Measurements from ENCODE around the gene NETO2.
A peak's percentile ranks its signal among the peaks of the same experiment; 100 is the strongest.
"Not testable (repeated sequence)": the region's sequence is repeated elsewhere in the genome, so short reads cannot be mapped to it uniquely, and the experiment has no call there.

The NETO2 gene

GRCh38 chr16:47150067-47150466, 6.3 kb upstream of the NETO2 start:
- Histone ChIP-seq H3K36me3 (ENCODE audit: insufficient read depth, low read length) (no peaks in the 10 kb centered on the region), H3K9ac (ENCODE audit: low read length) (no peak overlapping the region), H3K9me3 (ENCODE audit: low read length) (no peaks in the 10 kb centered on the region)

GRCh38 chr16:47144559-47144877, 773 bp upstream of the NETO2 start:
- H3K27ac ChIP-seq (ENCODE audit: low read depth, low read length), result no peak overlapping the region
- H3K9ac ChIP-seq (ENCODE audit: low read length), result no peak overlapping the region
- peaks cover 5% of the 10 kb centered on the region for H3K4me1 ChIP-seq (ENCODE audit: insufficient read depth, low read length)
- H3K27me3 ChIP-seq (ENCODE audit: control insufficient read depth in 1 of 2, insufficient read depth in 2 of 2, low read length in 2 of 2), result peaks cover 16 to 20% of the 10 kb centered on the region in 2 donors
- H3K36me3 ChIP-seq (ENCODE audit: insufficient read depth, low read length), result no peaks in the 10 kb centered on the region
- no peak overlapping the region for H3K4me3 ChIP-seq (ENCODE audit: low read depth in 1 of 2, low read length in 2 of 2)
- no peaks in the 10 kb centered on the region for H3K9me3 ChIP-seq (ENCODE audit: low read length)

More at GRCh38 chr16:47150067-47150466, 6.3 kb upstream of the NETO2 start:
- no peak overlapping the region for H3K4me3 ChIP-seq (ENCODE audit: low read depth in 1 of 2, low read length in 2 of 2)
- no peaks in the 10 kb centered on the region for H3K4me1 ChIP-seq (ENCODE audit: insufficient read depth, low read length)
- H3K27ac ChIP-seq (ENCODE audit: low read depth, low read length), result no peak overlapping the region
- peaks cover 0 to 1% of the 10 kb centered on the region in 2 donors for H3K27me3 ChIP-seq (ENCODE audit: control insufficient read depth in 1 of 2, insufficient read depth in 2 of 2, low read length in 2 of 2)

DNA sequence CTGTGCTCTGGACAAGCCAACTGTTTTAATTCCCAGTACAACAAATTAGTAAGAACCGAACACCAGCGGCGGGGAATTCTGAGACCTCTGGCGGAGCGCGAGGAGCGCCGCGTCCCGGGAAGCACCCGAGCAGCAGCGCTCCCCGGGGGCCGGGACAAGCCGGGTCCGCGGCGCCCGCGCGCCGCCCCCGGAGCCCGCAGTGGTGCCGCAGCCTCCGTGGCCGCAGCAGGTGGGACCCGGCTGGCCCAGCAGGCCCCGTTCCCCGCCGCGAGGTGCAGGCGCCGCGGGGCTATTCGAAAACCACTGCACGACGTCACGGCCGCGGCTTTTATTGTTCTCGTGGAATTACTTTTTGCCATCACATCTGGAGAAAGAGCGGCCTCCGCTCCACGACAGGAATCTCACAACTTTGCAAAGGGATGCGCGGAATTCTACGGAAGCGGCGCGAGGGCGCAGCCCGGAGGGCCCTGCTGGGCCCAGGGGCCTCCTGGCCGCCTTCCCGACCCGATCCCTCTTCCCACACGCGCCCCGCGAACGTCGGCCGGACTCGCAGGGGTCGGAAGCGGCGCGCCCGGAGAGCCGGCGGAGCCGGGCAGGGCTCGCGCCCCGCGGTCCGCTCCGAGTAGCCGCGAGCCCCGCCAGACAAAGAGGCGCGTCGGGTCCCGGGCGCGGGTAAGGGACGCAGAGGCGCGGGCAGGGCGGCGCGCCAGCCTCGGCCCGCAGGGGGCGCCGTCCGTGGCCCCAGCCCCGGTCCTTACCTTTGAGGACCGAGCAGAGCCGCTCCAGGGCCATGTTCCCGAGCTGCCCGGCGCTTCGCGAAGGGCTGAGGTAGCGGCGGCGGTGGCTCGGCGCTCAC, 696 bp downstream of the NETO2 start:
- H3K36me3 ChIP-seq (ENCODE audit: insufficient read depth, low read length), result no peaks in the 10 kb centered on the region
- no peak overlapping the region for H3K9ac ChIP-seq (ENCODE audit: low read length)
- H3K4me1 ChIP-seq (ENCODE audit: insufficient read depth, low read length), result peaks cover 5% of the 10 kb centered on the region
- no peak overlapping the region for H3K27ac ChIP-seq (ENCODE audit: low read depth, low read length)
- peak overlapping the region in 1 of 2 donors; percentile 50 for H3K4me3 ChIP-seq (ENCODE audit: low read depth in 1 of 2, low read length in 2 of 2)
- peaks cover 16 to 20% of the 10 kb centered on the region in 2 donors for H3K27me3 ChIP-seq (ENCODE audit: control insufficient read depth in 1 of 2, insufficient read depth in 2 of 2, low read length in 2 of 2)
- H3K9me3 ChIP-seq (ENCODE audit: low read length), result no peaks in the 10 kb centered on the region

DNA sequence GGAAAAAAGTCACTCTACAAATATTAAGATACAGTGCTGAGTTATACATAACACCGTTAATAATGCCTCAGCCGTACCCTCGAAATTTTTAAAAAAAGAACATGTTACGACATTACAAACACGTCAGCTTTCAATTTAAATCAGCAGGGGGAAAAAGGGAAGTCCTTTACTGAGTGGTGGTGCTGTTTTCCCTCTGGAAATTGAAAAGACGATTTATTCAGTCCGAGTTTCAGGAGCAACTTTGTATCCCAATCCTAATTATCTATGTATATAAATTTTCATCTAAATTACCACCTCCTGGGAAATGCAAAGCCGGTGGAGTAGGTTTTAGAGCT, 1.3 kb downstream of the NETO2 start:
- Histone ChIP-seq H3K27me3 (ENCODE audit: control insufficient read depth in 1 of 2, insufficient read depth in 2 of 2, low read length in 2 of 2) (peaks cover 16 to 20% of the 10 kb centered on the region in 2 donors), H3K4me1 (ENCODE audit: insufficient read depth, low read length) (peaks cover 5% of the 10 kb centered on the region), H3K9me3 (ENCODE audit: low read length) (no peaks in the 10 kb centered on the region), H3K4me3 (ENCODE audit: low read depth in 1 of 2, low read length in 2 of 2) (peak overlapping the region in 1 of 2 donors; percentile 50), H3K9ac (ENCODE audit: low read length) (no peak overlapping the region), H3K27ac (ENCODE audit: low read depth, low read length) (no peak overlapping the region), H3K36me3 (ENCODE audit: insufficient read depth, low read length) (no peaks in the 10 kb centered on the region)

DNA sequence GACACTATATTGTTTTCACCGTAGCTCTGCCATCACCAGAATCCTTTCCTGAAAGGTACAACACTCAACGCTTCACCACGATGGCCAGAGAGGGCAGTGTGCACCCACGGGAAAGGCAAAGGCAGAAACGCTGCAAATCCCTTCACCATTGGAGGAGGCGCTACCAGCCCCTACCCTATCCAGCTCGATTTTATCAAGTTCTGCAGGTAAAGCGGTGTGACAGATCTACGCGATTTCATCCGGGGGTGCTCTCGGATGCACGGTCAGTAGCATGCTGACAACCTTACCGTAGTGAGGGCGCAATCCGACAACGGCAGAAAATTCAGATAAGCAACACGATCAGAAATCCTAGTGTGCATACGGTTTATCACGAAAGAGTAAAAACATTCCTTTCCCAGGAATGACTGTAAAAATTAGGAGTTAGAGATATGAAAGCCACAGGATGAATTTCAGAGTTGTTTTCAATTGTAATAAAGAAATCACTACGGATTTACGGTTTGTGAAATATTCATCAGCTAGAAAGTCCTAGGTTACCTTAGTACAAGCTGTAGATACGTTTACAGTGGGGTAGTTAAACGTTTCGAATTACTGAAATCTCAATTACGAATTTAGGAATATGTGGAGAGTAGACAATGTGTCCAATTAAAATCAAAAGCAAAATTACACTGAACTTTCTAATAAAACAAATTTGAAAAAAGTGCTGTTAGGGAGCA, 1.8 kb downstream of the NETO2 start:
- Histone ChIP-seq H3K9me3 (ENCODE audit: low read length) (no peaks in the 10 kb centered on the region), H3K27me3 (ENCODE audit: control insufficient read depth in 1 of 2, insufficient read depth in 2 of 2, low read length in 2 of 2) (peaks cover 16 to 20% of the 10 kb centered on the region in 2 donors), H3K4me1 (ENCODE audit: insufficient read depth, low read length) (peaks cover 5% of the 10 kb centered on the region), H3K4me3 (ENCODE audit: low read depth in 1 of 2, low read length in 2 of 2) (peak overlapping the region in 1 of 2 donors; percentile 50), H3K27ac (ENCODE audit: low read depth, low read length) (no peak overlapping the region), H3K9ac (ENCODE audit: low read length) (no peak overlapping the region), H3K36me3 (ENCODE audit: insufficient read depth, low read length) (no peaks in the 10 kb centered on the region)

GRCh38 chr16:47140686-47141085, 3.1 kb downstream of the NETO2 start:
- Histone ChIP-seq H3K36me3 (ENCODE audit: insufficient read depth, low read length) (no peaks in the 10 kb centered on the region), H3K4me1 (ENCODE audit: insufficient read depth, low read length) (peaks cover 5% of the 10 kb centered on the region), H3K27ac (ENCODE audit: low read depth, low read length) (no peak overlapping the region), H3K27me3 (ENCODE audit: control insufficient read depth in 1 of 2, insufficient read depth in 2 of 2, low read length in 2 of 2) (peaks cover 16 to 20% of the 10 kb centered on the region in 2 donors), H3K9me3 (ENCODE audit: low read length) (no peaks in the 10 kb centered on the region), H3K9ac (ENCODE audit: low read length) (no peak overlapping the region), H3K4me3 (ENCODE audit: low read depth in 1 of 2, low read length in 2 of 2) (no peak overlapping the region)

GRCh38 chr16:47139561-47140185, 4.1 kb downstream of the NETO2 start:
- Histone ChIP-seq H3K27ac (ENCODE audit: low read depth, low read length) (no peak overlapping the region), H3K9ac (ENCODE audit: low read length) (no peak overlapping the region), H3K27me3 (ENCODE audit: control insufficient read depth in 1 of 2, insufficient read depth in 2 of 2, low read length in 2 of 2) (peaks cover 11 to 18% of the 10 kb centered on the region in 2 donors), H3K36me3 (ENCODE audit: insufficient read depth, low read length) (no peaks in the 10 kb centered on the region), H3K9me3 (ENCODE audit: low read length) (no peaks in the 10 kb centered on the region), H3K4me1 (ENCODE audit: insufficient read depth, low read length) (peaks cover 5% of the 10 kb centered on the region), H3K4me3 (ENCODE audit: low read depth in 1 of 2, low read length in 2 of 2) (no peak overlapping the region)

GRCh38 chr16:47137925-47138324, 5.8 kb downstream of the NETO2 start:
- not testable (repeated sequence) for H3K36me3 ChIP-seq (ENCODE audit: insufficient read depth, low read length); H3K4me3 ChIP-seq (ENCODE audit: low read depth in 1 of 2, low read length in 2 of 2); H3K9ac ChIP-seq (ENCODE audit: low read length); H3K27ac ChIP-seq (ENCODE audit: low read depth, low read length); H3K9me3 ChIP-seq (ENCODE audit: low read length); H3K4me1 ChIP-seq (ENCODE audit: insufficient read depth, low read length)
- H3K27me3 ChIP-seq (ENCODE audit: control insufficient read depth in 1 of 2, insufficient read depth in 2 of 2, low read length in 2 of 2), result peaks cover 11 to 13% of the 10 kb centered on the region in 2 donors

GRCh38 chr16:47136099-47136842, 7.5 kb downstream of the NETO2 start:
- Histone ChIP-seq H3K4me3 (ENCODE audit: low read depth in 1 of 2, low read length in 2 of 2) (no peak overlapping the region), H3K27ac (ENCODE audit: low read depth, low read length) (no peak overlapping the region), H3K9me3 (ENCODE audit: low read length) (no peaks in the 10 kb centered on the region)

DNA sequence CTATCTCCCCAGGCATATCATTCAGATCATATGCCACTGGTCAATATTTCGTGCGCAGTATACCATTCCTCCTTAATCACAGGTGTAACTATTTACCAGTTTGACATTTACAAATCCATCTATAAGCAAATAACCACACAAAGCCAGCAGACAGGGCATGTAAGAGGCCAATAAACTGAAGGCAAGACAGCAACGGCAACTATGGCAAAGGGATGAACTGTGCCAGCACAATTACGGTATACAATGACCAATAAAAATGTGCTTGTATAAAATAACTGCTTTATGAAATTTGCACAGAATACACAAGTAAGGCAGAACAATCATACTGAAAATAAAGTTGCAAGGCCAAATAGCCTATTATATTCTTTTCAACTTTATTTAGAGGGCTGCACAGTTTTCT, 9.2 kb downstream of the NETO2 start:
- no peak overlapping the region for H3K4me3 ChIP-seq (ENCODE audit: low read depth in 1 of 2, low read length in 2 of 2)
- no peaks in the 10 kb centered on the region for H3K9me3 ChIP-seq (ENCODE audit: low read length)
- no peaks in the 10 kb centered on the region for H3K4me1 ChIP-seq (ENCODE audit: insufficient read depth, low read length)
- H3K27ac ChIP-seq (ENCODE audit: low read depth, low read length), result no peak overlapping the region
- no peak overlapping the region for H3K9ac ChIP-seq (ENCODE audit: low read length)
- no peaks in the 10 kb centered on the region for H3K27me3 ChIP-seq (ENCODE audit: control insufficient read depth in 1 of 2, insufficient read depth in 2 of 2, low read length in 2 of 2)
- H3K36me3 ChIP-seq (ENCODE audit: insufficient read depth, low read length), result no peaks in the 10 kb centered on the region

More at GRCh38 chr16:47136099-47136842, 7.5 kb downstream of the NETO2 start:
- Histone ChIP-seq H3K4me1 (ENCODE audit: insufficient read depth, low read length) (no peaks in the 10 kb centered on the region), H3K27me3 (ENCODE audit: control insufficient read depth in 1 of 2, insufficient read depth in 2 of 2, low read length in 2 of 2) (no peaks in the 10 kb centered on the region), H3K36me3 (ENCODE audit: insufficient read depth, low read length) (no peaks in the 10 kb centered on the region), H3K9ac (ENCODE audit: low read length) (no peak overlapping the region)

DNA sequence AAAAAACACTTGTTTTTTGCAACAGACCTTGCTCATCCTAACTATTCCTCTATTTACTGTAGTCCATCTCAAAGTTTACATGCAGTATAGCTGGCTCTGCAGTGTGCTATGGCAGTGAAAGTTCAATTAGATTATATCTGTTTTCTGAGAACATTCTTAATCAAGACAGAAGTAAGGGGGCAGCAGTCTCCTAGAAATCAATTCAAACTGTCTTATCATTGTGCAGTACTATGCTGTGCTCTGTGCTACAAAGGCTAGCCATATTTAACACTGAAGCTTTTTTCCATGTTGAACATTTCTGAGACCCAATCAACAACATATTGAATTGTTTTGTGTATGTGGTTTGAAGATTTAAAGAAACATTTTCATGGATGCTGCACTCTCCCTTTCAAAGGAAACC, 11.4 kb downstream of the NETO2 start:
- Histone ChIP-seq H3K4me1 (ENCODE audit: insufficient read depth, low read length) (no peaks in the 10 kb centered on the region), H3K9ac (ENCODE audit: low read length) (no peak overlapping the region), H3K4me3 (ENCODE audit: low read depth in 1 of 2, low read length in 2 of 2) (no peak overlapping the region), H3K27me3 (ENCODE audit: control insufficient read depth in 1 of 2, insufficient read depth in 2 of 2, low read length in 2 of 2) (no peaks in the 10 kb centered on the region), H3K27ac (ENCODE audit: low read depth, low read length) (no peak overlapping the region), H3K9me3 (ENCODE audit: low read length) (no peaks in the 10 kb centered on the region), H3K36me3 (ENCODE audit: insufficient read depth, low read length) (no peaks in the 10 kb centered on the region)
